HepG2 (cell line): ENCODE results near the gene CNBD2. TPM values are rescaled to one million over a fixed set of nuclear protein-coding genes. Genes with fewer than 3 reads are reported as not detected.

Source experiments
- ATAC-seq: fragments of 200-7000 bp; cut with Tn5 transposase; 3 replicates; pipeline ENCODE4 v1.9.1; 2020; ENCODE audit warnings: mild to moderate bottlenecking, moderate library complexity
- BruUV-seq: library from RNA; stranded (reverse); fragments of 400-500 nt; replicated peaks from 2 replicates; lab custom pipeline; 2021; lab: Mats Ljungman, UMichigan
- CTCF ChIA-PET: fragments of 300-600 bp; formaldehyde crosslinking; extraction: SDS; loops from one replicate; lab custom pipeline; 2021; ENCODE audit warnings: low total read pairs, inconsistent platforms, low intra/inter-chr PET ratio; lab: Yijun Ruan, JAX
- POLR2A ChIA-PET: fragments of 350-600 bp; sonication (Branson Sonifier 250); formaldehyde crosslinking; loops from one replicate; lab custom pipeline; 2020; ENCODE audit warnings: antibody characterized with exemption, inconsistent platforms; lab: Yijun Ruan, JAX
- DNase-seq: peaks from one replicate; pipeline ENCODE4 v3.0.0-alpha.2; 2015; ENCODE audit warnings: low spot score
- FAIRE-seq: peaks from 3 replicates; lab custom pipeline; 2011; peaks lifted over from hg19 to GRCh38; lab: Jason Lieb, UNC
- H2AFZ ChIP-seq: one replicate; pipeline ENCODE4 v1.6.1; 2011; ENCODE audit warnings: low read length, inconsistent platforms
- H3K27ac ChIP-seq: fragments of 300-600 bp; 3 replicates; pipeline ENCODE4 v1.8.0; 2011; ENCODE audit warnings: mixed run types, mild to moderate bottlenecking, mixed read lengths, low read length, inconsistent platforms; ENCODE audit not compliant: insufficient read depth; ENCODE audit errors: extremely low read length
- H3K27me3 ChIP-seq, 2 experiments: fragments of 200-600 bp in 1 of 2; 2 replicates in 1 of 2; 3 replicates in 1 of 2; pipeline versions ENCODE4 v1.6.0 to v1.8.0; 2011; ENCODE audit warnings: low read length in 2 of 2, mild to moderate bottlenecking in 2 of 2, moderate library complexity in 2 of 2, inconsistent platforms in 1 of 2; ENCODE audit not compliant: insufficient read depth in 2 of 2, control insufficient read depth in 1 of 2
- H3K36me3 ChIP-seq, 2 experiments: fragments of 200-600 bp in 1 of 2; replicated peaks in 1 of 2; 2 replicates in 1 of 2; 3 replicates in 1 of 2; pipeline versions ENCODE4 v1.5.1 to v1.8.0; 2011; ENCODE audit warnings: low read length in 2 of 2, inconsistent platforms in 1 of 2; ENCODE audit not compliant: insufficient read depth in 2 of 2, control insufficient read depth in 1 of 2
- H3K4me1 ChIP-seq: 2 replicates; pipeline ENCODE4 v1.5.1; 2012; ENCODE audit warnings: low read length, inconsistent platforms; ENCODE audit not compliant: insufficient read depth
- H3K4me2 ChIP-seq: 2 replicates; pipeline ENCODE4 v1.6.0; 2011; ENCODE audit warnings: low read depth, low read length, inconsistent platforms
- H3K4me3 ChIP-seq, 3 experiments: fragments of 200-600 bp in 1 of 3; sonication (generic), shearing (Covaris generic) in 1 of 3; replicated peaks in 1 of 3; 2 replicates each; pipeline ENCODE4 v1.5.1; 2011 to 2016; ENCODE audit warnings: low read length in 3 of 3, inconsistent platforms in 2 of 3, low read depth in 2 of 3, mild to moderate bottlenecking in 2 of 3, control low read depth in 1 of 3, mixed read lengths in 1 of 3; ENCODE audit not compliant: insufficient read depth in 1 of 3
- H3K79me2 ChIP-seq: one replicate; pipeline ENCODE4 v1.6.1; 2011; ENCODE audit warnings: low read length, inconsistent platforms; ENCODE audit not compliant: insufficient read depth
- H3K9ac ChIP-seq: 2 replicates; pipeline ENCODE4 v1.6.0; 2011; ENCODE audit warnings: mild to moderate bottlenecking, low read depth, low read length, inconsistent platforms; ENCODE audit not compliant: insufficient read depth
- H3K9me3 ChIP-seq: 2 replicates; pipeline ENCODE4 v1.5.1; 2012; ENCODE audit warnings: mild to moderate bottlenecking, low read length
- H4K20me1 ChIP-seq: 2 replicates; pipeline ENCODE4 v1.6.0; 2011; ENCODE audit warnings: inconsistent platforms, mild to moderate bottlenecking, low read length, moderate library complexity; ENCODE audit not compliant: insufficient read depth
- RCOR2 ChIP-seq: IDR thresholded peaks from 2 replicates; pipeline ENCODE4 v1.6.1; 2016; ENCODE audit warnings: missing biosample characterization, missing genetic modification reagents
- SP4 ChIP-seq: sonication (generic); formaldehyde crosslinking; IDR thresholded peaks from 2 replicates; pipeline ENCODE4 v1.8.1; 2023; ENCODE audit warnings: mild to moderate bottlenecking, missing genetic modification reagents
- ZNF207 ChIP-seq: fragments of 450-650 bp; IDR thresholded peaks from 2 replicates; pipeline ENCODE4 v1.6.1; 2016; ENCODE audit warnings: antibody characterized with exemption, borderline replicate concordance
- ZNF263 ChIP-seq: sonication (generic); formaldehyde crosslinking; IDR thresholded peaks from 2 replicates; pipeline ENCODE4 v1.4.0; 2020; ENCODE audit warnings: missing genetic modification reagents
- ZNF367 ChIP-seq: sonication (generic); formaldehyde crosslinking; IDR thresholded peaks from 2 replicates; pipeline ENCODE4 v1.4.0; 2020; ENCODE audit warnings: missing genetic modification reagents, borderline replicate concordance
- ZNF432 ChIP-seq: sonication (generic); formaldehyde crosslinking; IDR thresholded peaks from 2 replicates; pipeline ENCODE4 v1.5.0; 2020; ENCODE audit warnings: missing genetic modification reagents, mild to moderate bottlenecking, borderline replicate concordance
- ZNF747 ChIP-seq: sonication (generic); formaldehyde crosslinking; IDR thresholded peaks from 2 replicates; pipeline ENCODE4 v1.8.1; 2023; ENCODE audit warnings: missing genetic modification reagents, mild to moderate bottlenecking, borderline replicate concordance
- ZNF850 ChIP-seq: sonication (generic); formaldehyde crosslinking; conservative IDR thresholded peaks from 2 replicates; pipeline ENCODE4 v1.9.0; 2021; ENCODE audit warnings: mild to moderate bottlenecking, missing genetic modification reagents
- ZSCAN20 ChIP-seq: sonication (generic); formaldehyde crosslinking; IDR thresholded peaks from 2 replicates; pipeline ENCODE4 v1.4.0; 2020; ENCODE audit warnings: missing genetic modification reagents, mild to moderate bottlenecking, borderline replicate concordance
- WGBS: methylation state at CpG from one replicate; pipeline ENCODE4 v1.1.6; 2017; ENCODE audit warnings: low lambda C conversion rate; 5-methylcytosine and 5-hydroxymethylcytosine counted together
- in situ Hi-C: cut with HindIII; loops from 2 replicates; pipeline ENCODE4 v1.10.0; 2017; ENCODE audit warnings: low pct_unique_long_range_greater_than_20kb; ENCODE audit not compliant: extremely low pct_ligation_motif_present
- intact Hi-C: fragments of 100-400 bp; cut with micrococcal nuclease; formaldehyde crosslinking; loops from one replicate; pipeline ENCODE4 v1.10.0; 2022; ENCODE audit not compliant: unreplicated experiment
- polyA plus RNA-seq, 8 experiments: library from polyadenylated mRNA; depleted of rRNA in 3 of 8; stranded (reverse) in 7 of 8; unstranded in 1 of 8; fragments of >200 nt; fragmentation: Illumina TruSeq in 4 of 8; extraction: Trizol in 4 of 8; gene quantifications; 2 replicates each; pipeline versions ENCODE4 v1.2.1 to v1.2.3, GENCODE V29; 2011 to 2016; ENCODE audit warnings: low read depth in 4 of 8, missing spikeins in 1 of 8, mixed read lengths in 1 of 8; ENCODE audit not compliant: insufficient read depth in 1 of 8
- total RNA-seq, 5 experiments: library from RNA; depleted of rRNA; stranded (reverse); fragments of >200 nt; fragmentation: Illumina TruSeq; extraction: Trizol; gene quantifications; 2 replicates each; pipeline ENCODE4 v1.2.3, GENCODE V29; 2016; ENCODE audit warnings: low read depth in 1 of 5

Gene CNBD2
- total and polyA plus RNA-seq, 2 of the 13 experiments (the other 11 are each of a cell fraction or from before 2014, with no cell fraction given): 12.4 to 22.8 TPM

DNA sequence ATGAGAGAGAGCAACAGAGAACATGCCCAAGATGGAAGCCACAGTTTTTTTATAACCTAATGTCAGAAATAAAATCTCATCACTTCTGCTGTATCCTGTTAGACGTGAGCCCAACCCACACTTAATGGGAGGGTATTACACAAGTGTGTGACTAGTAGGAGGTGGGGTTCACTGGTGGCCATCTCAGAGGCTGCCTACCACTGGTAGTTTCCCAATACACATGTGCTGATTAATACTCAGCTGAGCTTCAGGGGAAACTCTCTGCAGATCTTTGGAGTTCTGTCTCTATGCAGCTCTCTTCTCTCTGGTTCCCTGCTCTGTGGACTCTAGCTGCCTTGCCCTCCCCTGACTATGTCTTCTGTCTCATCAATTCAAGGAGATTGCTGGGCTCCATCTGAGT lies 35.7 kb downstream of the CNBD2 start:
- intact Hi-C loops: no loop called here
- no peak for TF ChIP-seq ZNF207
- no peak for TF ChIP-seq ZNF850

GRCh38 chr20:36008461-36009035 lies 40.2 kb downstream of the CNBD2 start:
- DNase-seq: no peak

More for the DNA sequence above, 35.7 kb downstream of the CNBD2 start:
- Histone ChIP-seq H3K36me3 (no peaks in the 10 kb centered on the region), H3K27me3 (peaks cover 0 to 4% of the 10 kb centered on the region in 2 experiments; a peak in 2 of 5 replicates), H3K79me2 (no peaks in the 10 kb centered on the region), H3K9me3 (peaks cover 14% of the 10 kb centered on the region; the same call in 1 of the 2 replicates), H3K4me2 (no peak overlapping the region), H3K27ac (no peak overlapping the region), H3K4me1 (no peaks in the 10 kb centered on the region), H4K20me1 (no peaks in the 10 kb centered on the region), H3K4me3 (no peak overlapping the region), H3K9ac (no peak overlapping the region), H2AFZ (no peak overlapping the region)
- in situ Hi-C loops: no loop called here
- FAIRE-seq: no peak
- ChIA-PET CTCF (no interaction called here), POLR2A (interaction anchor here (1.0 kb wide), 1 partner anchor 50 kb away, joined by 5 read pairs; the partner anchor contains the start of gene SCAND1)
- 20% methylated on average over 1 of the region's 1 CpG for WGBS
- no peak for DNase-seq
- no peak for ATAC-seq
- BruUV-seq: no TSS peak

More at GRCh38 chr20:36008461-36009035, 40.2 kb downstream of the CNBD2 start:
- ChIA-PET POLR2A (no interaction called here), CTCF (no interaction called here)
- peaks cover 6% of the 10 kb centered on the region; the same call in 1 of the 2 replicates for H3K9me3 ChIP-seq
- no peaks in the 10 kb centered on the region for H4K20me1 ChIP-seq
- no peak overlapping the region for H3K4me3 ChIP-seq
- H3K79me2 ChIP-seq: no peaks in the 10 kb centered on the region
- WGBS: 13% methylated on average over 4 of the region's 4 CpGs
- no peaks in the 10 kb centered on the region for H3K36me3 ChIP-seq
- BruUV-seq: no TSS peak
- H2AFZ ChIP-seq: no peak overlapping the region
- in situ Hi-C loops: no loop called here
- H3K27me3 ChIP-seq: peaks cover 0 to 4% of the 10 kb centered on the region in 2 experiments; a peak in 2 of 5 replicates
- H3K4me2 ChIP-seq: no peak overlapping the region
- no peak overlapping the region for H3K27ac ChIP-seq
- intact Hi-C loops: no loop called here
- no peak for FAIRE-seq
- no peaks in the 10 kb centered on the region for H3K4me1 ChIP-seq
- ATAC-seq: no peak
- no peak overlapping the region for H3K9ac ChIP-seq
- no peak for TF ChIP-seq ZNF263 (CRISPR knock-in tag)
- TF ChIP-seq RCOR2 (CRISPR knock-in tag): no peak
- no peak for TF ChIP-seq ZSCAN20 (CRISPR knock-in tag)
- TF ChIP-seq ZNF432: no peak
- TF ChIP-seq ZNF367 (CRISPR knock-in tag): no peak
- no peak for TF ChIP-seq SP4 (CRISPR knock-in tag)
- TF ChIP-seq ZNF747 (CRISPR knock-in tag): no peak
